NCI-H2196 treated with DMSO at 0.1 percent for 48 hours (cell line): ENCODE results near the gene LCTL.
"Not testable (repeated sequence)": the region's sequence is repeated elsewhere in the genome, so short reads cannot be mapped to it uniquely, and the experiment has no call there.

ENCODE experiments used
- DNase-seq: peaks from one replicate; lab custom pipeline; 2025; ENCODE audit not compliant: unreplicated experiment; lab: John Stamatoyannopoulos, UW

Gene LCTL

DNA sequence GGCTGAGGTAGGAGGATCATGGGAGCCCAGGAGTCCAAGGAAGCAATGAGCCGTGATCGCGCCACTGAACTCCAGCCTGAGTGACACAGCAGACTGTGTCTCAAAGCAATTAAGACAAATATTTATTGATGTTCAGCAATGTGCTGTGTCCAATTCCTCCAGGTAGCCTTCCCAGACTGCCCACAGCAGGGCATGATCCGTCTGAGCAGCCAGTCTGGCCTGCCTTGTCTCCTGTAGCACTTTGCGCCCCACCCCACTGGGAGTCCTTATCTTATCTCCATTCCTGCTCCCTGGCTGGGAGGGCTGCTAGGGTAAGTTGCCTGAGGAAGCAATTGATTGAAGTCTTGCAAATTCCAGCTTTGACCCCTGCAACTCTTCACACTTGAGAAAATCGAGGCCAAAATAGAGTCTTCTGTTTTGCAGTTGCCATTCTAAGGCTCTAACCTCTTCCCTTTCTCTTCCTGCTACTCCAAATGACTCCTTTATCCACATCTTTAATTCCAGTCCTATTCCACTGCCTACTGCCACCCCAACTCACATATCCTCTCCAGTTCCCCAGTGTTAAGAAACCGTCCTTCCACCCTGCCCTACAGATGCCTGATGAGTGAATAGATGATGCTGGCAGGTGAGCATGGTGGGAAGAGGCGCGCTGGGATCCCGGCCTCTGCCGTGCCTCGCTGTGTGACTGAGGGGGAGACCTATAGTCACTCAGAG is 26.9 kb upstream of the LCTL start:
- no peak for DNase-seq

DNA sequence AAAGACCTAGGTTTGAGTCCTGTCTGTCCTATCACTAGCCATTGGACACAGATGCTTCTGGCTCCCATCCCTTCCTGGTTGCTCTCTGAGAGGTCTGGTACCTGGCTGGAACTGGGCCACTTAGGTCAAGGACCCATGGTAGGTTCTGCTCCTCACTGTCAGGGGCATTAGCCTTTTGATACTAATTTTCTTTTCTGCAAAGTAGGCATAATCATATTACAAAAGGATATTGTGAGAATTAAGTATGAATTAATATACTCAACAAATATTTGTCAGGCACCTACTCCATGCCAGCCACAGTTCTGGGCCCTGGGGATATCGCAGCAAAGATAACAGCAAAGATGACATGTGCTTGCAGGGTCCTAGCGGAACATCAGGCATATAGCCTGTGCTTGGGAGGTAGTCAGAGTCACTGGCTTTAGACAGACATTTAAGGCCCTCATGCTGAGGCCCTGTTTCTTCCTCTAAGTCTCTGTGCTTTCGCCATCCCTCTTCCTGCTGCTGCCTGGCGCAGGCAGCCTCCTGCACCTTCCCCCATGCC is 25.6 kb upstream of the LCTL start:
- DNase-seq, result no peak

DNA sequence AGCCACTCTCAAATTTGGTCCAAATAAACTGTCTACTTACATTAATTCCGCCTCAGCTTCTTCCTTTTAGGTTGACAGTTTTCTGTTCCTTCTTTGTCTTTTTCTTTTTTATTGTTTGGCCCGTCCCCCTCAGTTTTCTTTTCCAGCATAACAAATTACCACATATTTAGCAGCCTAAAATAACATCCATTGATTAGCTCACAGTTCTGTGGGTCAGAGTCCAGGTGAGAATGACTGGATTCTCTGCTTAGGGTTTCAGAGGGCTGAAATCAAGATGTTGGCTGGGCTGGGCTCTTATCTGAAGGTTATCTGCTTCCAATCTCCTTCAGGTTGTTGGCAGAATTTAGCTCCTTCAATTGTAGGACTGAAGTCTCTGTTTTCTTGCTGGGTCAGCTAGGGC is 24.6 kb upstream of the LCTL start:
- DNase-seq, result no peak

DNA sequence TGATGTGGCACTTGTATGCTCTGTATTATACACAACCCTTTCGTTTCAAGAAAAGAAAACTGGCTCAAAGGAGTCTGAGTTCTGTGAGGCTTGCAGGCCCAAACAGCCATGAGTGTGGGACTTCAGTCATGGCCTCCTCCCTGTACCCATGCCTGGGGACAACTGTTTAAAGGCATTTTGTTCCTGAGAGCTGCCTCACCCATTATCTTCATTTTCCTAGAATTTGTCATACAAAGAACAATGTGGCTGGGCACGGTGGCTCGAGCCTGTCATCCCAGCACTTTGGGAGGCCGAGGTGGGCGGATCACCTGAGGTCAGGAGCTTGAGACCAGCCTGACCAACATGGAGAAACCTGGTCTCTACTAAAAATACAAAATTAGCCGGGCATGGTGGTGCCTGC is 23.6 kb upstream of the LCTL start:
- DNase-seq, result not testable (repeated sequence)

DNA sequence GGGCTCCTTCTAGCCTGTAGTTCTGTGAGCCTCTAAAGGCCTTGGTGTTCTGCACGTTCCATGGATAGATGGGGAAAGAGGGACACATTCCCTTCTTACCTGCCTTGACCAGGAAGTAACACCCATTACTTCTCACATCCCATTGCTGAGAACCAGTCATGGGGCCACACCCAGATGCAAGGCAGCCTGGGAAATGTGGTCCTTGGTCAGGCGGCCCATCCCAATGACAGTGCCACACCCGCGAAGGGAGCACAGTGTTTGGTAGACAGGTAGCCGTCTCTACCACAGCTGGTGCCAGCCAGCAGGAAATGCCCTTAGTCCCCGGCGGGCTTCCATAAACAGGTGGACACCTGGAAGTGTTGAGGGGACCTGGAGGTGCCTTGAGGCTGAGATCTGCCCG is 23.2 kb upstream of the LCTL start:
- no peak for DNase-seq

DNA sequence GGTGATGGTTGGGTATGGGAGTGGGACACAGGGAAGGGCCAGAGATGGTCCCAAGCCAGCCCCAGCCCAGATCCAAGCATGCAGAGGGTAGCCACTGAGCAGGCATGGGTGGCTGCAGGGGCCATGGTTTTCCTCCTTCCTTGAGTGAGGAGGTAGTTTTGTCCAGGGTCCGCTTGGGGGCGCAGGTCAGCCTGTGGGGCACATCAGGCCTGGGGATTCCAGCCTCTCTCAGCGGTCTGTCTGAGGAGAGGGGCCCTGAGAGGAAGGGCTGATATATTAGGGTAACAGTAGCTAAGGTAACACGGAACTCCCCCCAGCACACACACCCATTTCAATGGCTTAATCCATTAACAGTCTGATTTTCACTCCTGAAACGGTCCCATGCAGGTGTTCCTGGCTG is 22.7 kb upstream of the LCTL start:
- no peak for DNase-seq

DNA sequence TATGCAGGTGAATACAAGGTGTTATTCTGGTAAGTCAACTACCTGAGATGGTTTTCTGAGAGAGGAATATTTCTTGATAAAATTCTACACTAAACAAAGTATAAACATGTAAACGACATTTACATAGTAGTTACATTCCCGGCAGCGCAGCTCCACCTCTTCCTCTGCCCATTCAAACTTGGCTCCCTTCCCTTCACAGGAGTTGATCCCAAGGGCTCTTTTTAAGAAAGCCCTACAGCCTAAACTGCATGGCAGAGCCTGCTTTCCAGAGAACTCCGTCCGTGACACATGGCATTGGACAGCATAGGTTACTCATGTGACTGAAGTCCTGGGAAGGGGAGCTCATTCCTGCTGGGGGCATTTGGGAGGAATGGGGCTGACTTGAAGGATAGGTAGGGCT is 22.0 kb upstream of the LCTL start:
- no peak for DNase-seq

DNA sequence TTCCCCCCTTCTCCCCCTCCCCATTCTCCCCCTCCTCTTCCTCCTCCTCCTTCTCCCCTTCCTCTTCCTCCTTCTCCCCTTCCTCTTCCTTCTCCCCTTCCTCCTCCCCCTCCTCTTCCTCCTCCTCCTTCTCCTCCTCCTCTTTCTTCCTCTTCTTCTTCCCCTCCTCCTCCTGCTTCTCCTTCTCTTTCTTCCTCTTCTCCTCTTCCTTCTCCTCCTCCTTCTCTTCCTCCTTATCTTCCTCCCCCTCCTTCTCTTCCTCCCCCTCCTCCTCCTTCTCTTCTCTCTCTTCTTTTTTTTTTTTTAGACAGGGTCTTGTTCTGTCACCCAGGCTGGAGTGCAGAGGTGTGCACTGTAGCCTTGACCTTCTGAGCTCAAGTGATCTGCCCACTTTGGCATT is 21.2 kb upstream of the LCTL start:
- DNase-seq, result no peak

DNA sequence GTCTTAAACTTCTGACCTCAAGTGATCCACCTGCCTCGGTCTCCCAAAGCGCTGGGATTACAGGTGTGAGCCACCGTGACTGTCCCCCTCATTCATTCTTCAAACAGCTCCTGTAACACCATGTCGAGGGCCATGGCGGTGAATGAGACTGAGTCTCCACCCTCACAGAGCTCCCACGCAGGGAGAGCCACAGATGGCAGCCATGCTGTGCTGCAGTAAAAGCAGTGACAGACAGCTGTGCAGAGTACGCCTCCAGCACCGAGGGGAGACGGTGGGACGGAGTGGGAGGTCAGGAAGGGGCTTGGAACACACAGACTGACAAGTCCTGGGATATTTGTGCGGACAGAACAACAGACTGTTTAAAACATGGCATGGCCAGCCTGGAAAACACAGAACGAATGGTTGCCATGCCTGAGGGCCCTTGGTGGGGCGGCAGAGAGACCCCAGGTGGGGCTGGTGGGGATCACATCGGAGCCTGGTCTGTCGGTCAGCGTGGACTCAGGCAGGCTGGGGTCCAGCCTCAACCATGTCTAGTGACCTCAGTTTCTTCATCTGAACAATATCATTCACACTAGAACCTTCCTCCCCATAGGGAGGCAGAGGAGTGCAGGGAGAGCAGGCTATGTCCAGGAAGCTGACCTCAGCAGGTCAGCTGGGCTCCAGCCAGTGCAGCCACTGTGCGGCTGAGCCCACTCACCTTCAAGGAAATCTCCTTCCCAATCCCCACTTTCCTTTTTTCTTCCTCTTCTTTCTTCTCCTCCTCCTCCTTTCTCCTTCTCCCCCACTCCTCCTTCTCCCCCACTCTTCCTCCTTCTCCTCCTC is 20.6 kb upstream of the LCTL start:
- no peak for DNase-seq

DNA sequence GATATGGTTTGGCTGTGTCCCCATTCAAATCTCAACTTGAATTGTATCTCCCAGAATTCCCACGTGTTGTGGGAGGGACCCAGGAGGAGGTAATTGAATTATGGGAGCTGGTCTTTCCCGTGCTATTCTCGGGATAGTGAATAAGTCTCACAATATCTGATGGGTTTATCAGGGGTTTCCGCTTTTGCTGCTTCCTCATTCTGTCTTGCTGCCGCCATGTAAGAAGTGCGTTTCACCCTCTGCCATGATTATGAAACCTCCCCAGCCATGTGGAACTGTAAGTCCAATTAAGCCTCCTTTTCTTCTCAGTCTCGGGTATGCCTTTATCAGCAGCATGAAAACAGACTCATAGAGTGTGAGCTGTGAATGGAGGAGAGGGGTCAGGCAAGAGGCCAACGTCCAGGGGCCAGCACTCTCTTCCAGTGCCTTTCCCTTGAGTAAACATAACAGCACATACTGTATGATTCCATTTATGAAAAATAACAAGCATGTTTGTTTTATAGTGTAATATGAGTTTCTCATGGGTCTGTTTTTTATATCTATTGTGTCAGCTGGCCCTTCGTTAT is 16.3 kb upstream of the LCTL start:
- DNase-seq, result no peak

DNA sequence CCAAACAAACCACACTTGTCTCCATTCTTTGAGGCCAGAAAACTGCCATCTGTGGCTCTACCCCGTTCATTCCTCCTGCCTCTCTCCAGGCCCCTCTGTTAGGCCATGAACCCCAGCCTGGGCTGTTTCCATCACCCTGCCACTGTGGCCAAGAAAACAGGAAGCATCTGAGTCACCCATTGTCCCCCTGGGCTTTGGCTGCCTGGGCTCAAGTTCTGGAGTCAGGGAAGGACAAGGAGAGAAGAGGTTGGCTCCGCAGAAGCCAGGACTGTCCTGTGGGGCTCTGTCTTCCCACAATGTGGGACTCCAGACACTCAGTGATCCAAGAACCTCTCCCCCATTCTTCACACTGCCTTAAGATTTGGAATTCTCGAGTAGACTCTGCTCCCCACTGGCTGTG is 14.8 kb upstream of the LCTL start:
- no peak for DNase-seq

DNA sequence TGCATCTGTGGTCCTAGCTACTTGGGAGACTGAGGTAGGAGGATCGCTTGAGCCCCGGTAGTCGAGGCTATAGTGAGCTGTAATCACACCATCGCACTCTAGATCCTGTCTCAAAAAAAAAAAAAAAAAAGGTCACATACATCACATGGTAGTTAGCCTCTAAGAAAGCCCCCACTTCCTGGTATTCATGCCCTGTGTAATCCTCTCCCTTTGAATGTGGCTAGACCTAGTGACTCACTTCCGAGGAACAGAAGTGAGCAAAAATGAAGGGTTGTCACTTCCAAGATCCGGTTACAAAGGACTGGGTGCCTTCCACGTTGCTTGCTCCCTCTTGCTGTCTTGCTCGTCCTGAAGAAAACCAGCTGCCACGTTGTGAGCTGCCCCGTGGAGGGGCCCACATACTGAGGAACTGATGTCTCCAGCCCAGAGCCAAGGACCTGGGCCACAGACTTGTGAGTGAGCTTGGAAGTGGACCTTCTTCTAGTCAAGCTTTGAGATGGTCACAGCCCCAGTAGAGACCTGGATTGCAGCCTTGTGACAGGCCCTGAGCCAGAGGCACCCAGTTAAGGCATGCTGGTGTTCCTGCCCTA is 12.6 kb upstream of the LCTL start:
- no peak for DNase-seq

DNA sequence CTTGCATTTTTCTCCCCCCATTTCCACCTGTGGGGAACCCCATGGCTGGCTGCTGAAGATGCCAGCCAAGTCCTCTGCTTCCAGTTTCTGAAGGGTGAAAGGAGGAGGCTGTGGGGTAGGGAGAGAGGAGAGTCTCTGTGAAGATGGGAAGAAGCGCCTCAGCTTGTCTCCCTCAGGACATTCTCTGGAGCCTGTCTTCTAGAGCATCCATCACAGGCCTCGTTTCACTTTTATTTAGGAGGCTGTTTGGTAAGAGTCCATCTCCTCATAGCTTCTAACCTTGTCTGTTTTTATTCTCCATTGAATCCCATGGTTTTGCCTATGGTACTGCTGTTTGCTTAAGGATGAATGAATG is 8.8 kb upstream of the LCTL start:
- DNase-seq, result no peak

DNA sequence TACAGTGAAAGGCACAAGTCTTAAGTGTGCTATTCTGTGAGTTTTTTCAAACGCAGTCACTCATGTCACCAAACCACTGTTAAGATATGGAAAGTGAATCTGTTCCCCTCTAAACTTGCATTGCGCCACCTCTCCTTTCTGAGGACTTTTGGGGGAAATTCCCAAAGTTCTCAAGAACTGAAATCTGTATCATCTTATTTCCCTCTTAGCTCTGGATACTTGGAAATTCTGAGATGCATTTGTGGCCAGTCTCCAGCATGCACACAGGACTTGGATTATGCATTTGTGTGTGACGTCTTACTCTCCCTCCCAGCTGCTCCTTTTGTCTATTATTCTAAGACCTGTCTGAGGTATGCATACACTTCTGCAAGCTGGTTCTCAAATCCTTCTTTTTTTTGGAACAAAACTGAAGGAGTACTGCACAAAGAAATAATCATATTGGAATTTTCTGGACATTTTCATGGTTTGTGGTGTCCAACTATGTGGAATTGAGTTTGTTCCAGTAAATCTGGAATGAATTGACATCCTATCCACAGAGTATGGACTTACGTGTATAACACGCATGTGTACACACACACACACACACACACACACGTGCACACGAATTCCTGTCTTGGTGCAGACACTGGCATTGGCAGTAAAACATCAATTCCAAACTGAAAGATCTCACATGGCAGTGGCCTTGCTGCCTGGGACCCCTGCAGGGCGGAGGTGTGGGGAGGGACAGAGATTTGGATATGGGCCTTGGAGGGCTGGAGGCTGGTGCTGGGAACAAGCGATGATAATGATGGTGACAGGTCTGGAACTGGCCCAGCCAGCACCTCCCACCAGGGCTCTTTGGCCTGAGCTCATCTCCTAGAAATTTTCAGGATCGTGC is 8.2 kb upstream of the LCTL start:
- no peak for DNase-seq

DNA sequence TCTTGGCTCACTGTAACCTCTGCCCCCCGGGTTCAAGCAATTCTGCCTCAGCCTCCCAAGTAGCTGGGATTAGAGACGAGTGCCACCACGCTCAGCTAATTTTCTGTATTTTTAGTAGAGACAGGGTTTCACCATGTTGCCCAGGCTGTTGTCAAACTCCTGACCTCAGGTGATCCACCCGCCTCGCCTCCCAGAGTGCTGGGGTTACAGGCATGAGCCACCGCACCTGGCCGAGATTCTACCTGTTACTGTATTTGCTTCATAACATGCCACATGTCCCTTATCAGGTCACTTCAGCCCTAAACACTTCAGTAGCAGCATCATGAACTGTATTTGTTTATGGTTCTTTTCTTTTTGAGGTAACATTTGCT is 7.5 kb upstream of the LCTL start:
- DNase-seq, result no peak

DNA sequence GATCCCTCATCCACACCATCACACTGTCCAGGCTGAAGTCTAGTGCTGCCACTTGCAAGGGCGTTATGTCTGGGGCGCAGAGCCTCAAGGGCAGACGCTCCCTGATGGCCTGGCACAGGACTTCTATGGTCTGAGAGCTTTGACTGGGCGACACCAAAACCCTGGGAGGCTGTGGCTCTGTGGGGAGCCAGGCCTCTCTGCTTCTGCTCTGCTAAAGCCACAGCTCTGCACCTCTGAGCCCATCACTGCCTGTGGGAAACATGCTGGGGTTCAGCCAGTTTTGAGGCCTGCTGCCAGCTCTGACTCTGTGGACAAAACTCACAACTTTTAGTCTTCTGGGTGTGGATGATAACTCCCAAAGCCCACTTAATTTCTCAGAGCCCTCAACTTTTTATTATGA is 6.3 kb upstream of the LCTL start:
- no peak for DNase-seq

DNA sequence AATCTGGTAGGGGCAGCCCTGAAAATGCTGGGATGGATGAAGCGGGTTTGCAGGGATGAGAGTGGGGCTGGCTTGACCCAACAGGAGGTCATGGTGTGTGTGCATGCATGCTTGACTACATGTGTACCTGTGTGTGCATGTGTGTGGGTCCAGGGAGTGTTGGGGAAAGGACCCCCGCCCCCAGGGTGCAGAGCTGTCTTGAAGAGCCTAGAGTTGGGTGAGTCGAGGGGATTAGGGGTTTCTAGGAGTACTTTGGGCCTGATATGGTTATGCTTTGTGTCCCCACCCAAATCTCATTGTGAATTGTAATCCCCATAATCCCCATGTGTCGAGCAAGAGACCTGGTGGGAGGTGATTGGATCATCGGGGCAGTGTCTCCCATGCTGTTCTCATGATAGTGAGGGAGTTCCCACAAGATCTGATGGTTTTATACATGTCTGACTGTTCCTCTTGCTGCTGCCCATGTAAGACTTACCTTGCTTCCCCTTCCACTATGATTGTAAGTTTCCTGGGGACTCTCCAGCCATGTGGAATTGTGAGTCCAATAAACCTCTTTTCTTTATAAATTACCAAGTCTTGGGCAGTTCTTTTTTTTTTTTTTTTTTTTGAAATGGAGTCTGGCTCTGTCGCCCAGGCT is 5.2 kb upstream of the LCTL start:
- DNase-seq, result no peak

DNA sequence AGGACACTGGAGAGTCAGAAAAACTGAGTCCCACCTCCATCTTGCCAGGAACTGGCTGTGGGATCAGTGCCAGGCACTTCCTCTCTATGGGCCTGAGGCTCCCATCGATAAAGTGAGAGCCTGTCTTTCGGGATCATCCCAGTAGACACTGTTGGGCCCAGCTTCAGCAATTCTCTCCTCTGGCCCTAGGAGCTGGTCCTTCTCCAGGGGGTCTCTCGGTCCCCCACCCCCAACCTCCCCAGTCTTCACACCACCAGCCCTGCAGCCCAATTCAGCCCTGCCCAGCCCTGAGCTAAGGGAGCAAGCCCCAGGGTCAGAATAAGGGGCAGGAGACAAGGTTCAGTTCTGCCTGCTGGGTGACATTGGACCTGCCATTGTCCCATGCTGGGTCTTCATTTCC is 4.5 kb upstream of the LCTL start:
- DNase-seq, result no peak

DNA sequence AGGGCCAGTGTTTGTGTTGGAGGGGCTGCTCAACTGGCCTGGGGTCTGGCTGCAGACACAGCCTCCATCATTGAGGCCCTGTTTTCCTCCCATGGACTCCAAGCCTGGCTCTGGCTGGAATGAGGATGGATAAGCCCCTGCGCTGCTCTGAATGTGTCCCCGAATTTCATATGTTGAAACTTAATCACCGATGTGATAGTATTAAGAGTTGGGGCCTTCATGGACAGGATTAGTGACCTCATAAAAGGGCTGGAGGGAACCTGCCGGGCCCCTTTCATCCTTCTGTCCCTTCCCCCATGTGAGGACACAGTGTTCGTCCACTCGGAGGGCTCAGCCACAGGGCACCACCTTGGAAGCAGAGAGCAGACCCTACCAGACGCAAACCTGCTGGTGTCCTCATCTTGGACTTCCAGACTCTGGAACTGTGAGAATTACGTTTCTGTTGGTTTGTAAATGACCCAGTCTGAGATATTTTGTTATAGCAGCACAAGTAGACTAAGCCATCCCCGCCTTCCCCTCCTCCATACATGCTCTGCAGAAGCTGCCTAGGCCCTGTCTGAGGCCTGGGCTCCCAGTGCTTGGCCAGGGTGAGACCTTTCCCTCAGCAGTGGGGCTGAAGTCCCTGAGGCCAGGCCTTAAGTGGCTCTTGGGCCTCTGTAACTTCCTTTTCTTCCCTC is 3.8 kb upstream of the LCTL start:
- no peak for DNase-seq

DNA sequence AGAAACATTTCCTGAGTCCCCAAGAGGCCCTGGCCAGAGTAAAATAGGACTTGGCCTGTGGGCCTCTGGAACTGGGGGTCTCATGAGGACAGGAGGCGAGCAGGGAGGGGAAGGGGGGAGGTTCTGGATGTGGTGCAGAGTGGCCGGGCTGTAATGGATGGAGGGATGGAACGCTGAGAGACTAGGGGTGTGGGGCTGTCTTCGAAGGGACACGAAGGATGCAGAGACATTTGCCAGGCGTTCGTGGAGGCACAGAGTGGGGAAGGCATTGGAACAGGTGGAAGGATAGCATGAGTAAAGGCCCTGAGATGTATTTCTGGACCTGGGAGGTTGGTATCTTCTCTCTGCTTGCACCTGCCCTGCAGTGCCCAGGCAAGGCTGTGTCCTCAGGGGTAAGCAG is 2.1 kb upstream of the LCTL start:
- DNase-seq, result no peak
